DND-41 (cell line): ENCODE results near the gene WASF1.

Experiments used
- EZH2 ChIP-seq: IDR thresholded peaks from 3 replicates; pipeline ENCODE4 v1.6.1; 2012; ENCODE audit warnings: borderline replicate concordance, low read depth, mild to moderate bottlenecking, moderate library complexity, low read length, inconsistent platforms; ENCODE audit not compliant: severe bottlenecking
- TF ChIP-seq, protein P1 (sequence below): IDR thresholded peaks from 2 replicates; pipeline ENCODE4 v1.5.1; 2012; ENCODE audit warnings: borderline replicate concordance, low read length, moderate library complexity, mild to moderate bottlenecking; ENCODE audit not compliant: poor library complexity, severe bottlenecking; ENCODE audit errors: extremely low read depth

- TF ChIP-seq, protein P1, sequence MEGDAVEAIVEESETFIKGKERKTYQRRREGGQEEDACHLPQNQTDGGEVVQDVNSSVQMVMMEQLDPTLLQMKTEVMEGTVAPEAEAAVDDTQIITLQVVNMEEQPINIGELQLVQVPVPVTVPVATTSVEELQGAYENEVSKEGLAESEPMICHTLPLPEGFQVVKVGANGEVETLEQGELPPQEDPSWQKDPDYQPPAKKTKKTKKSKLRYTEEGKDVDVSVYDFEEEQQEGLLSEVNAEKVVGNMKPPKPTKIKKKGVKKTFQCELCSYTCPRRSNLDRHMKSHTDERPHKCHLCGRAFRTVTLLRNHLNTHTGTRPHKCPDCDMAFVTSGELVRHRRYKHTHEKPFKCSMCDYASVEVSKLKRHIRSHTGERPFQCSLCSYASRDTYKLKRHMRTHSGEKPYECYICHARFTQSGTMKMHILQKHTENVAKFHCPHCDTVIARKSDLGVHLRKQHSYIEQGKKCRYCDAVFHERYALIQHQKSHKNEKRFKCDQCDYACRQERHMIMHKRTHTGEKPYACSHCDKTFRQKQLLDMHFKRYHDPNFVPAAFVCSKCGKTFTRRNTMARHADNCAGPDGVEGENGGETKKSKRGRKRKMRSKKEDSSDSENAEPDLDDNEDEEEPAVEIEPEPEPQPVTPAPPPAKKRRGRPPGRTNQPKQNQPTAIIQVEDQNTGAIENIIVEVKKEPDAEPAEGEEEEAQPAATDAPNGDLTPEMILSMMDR: peak; percentile 83
- TF ChIP-seq EZH2: no peak
Measured at GRCh38 chr6:110178626-110179405, 654 bp downstream of the WASF1 start.
